ENCODE results near the gene HLA-B. TPM values are rescaled to one million over a fixed set of nuclear protein-coding genes. Genes with fewer than 3 reads are reported as not detected.

The HLA-B gene
- total and polyA plus RNA-seq, 4 donors: 668 to 3,772 (median 1,436) TPM

- Histone ChIP-seq H3K4me1 (ENCODE audit: control insufficient read depth in 5 of 5, insufficient read depth in 5 of 5, low read length in 5 of 5) (peaks cover 0 to 5% (median 0%) of the 10 kb centered on the region in 5 donors), H3K4me3 (no peak overlapping the region), H3K9ac (ENCODE audit: insufficient read depth in 1 of 2, low read length in 2 of 2) (no peak overlapping the region), H3K27me3 (ENCODE audit: control insufficient read depth in 3 of 3, insufficient read depth in 3 of 3, low read length in 2 of 3) (peaks cover 0 to 33% (median 19%) of the 10 kb centered on the region in 3 donors), H3K9me3 (ENCODE audit: control insufficient read depth in 4 of 4, insufficient read depth in 3 of 4, low read length in 3 of 4) (no peaks in the 10 kb centered on the region), H3K36me3 (ENCODE audit: control insufficient read depth in 4 of 4, insufficient read depth in 4 of 4, low read length in 4 of 4) (no peaks in the 10 kb centered on the region), H3K27ac (ENCODE audit: low read depth in 1 of 2, low read length in 1 of 2) (no peak overlapping the region)
- ATAC-seq (ENCODE audit: insufficient read depth, low FRiP score) (no peak), DNase-seq (no peak)
- 73 to 89% methylated on average over 5 of the region's 5 CpGs for WGBS, 2 donors
- no peak for TF ChIP-seq CTCF (IDR thresholded peaks at IDR 0.05; ENCODE audit: control extremely low read depth, extremely low read depth)
Measured at GRCh38 chr6:31365864-31366263, 8.9 kb upstream of the HLA-B start.

- no peak overlapping the region for H3K4me3 ChIP-seq
Measured at GRCh38 chr6:31363811-31364210, 6.8 kb upstream of the HLA-B start.

GRCh38 chr6:31362751-31363150, 5.8 kb upstream of the HLA-B start:
- H3K9me3 ChIP-seq (ENCODE audit: control insufficient read depth in 4 of 4, insufficient read depth in 3 of 4, low read length in 3 of 4): no peaks in the 10 kb centered on the region
- no peaks in the 10 kb centered on the region for H3K36me3 ChIP-seq (ENCODE audit: control insufficient read depth in 4 of 4, insufficient read depth in 4 of 4, low read length in 4 of 4)
- no peak overlapping the region for H3K27ac ChIP-seq (ENCODE audit: low read depth in 1 of 2, low read length in 1 of 2)
- DNase-seq: no peak
- no peak overlapping the region for H3K4me3 ChIP-seq
- ATAC-seq (ENCODE audit: insufficient read depth, low FRiP score): no peak
- peaks cover 0 to 5% (median 0%) of the 10 kb centered on the region in 5 donors for H3K4me1 ChIP-seq (ENCODE audit: control insufficient read depth in 5 of 5, insufficient read depth in 5 of 5, low read length in 5 of 5)
- H3K27me3 ChIP-seq (ENCODE audit: control insufficient read depth in 3 of 3, insufficient read depth in 3 of 3, low read length in 2 of 3): peaks cover 0 to 47% (median 27%) of the 10 kb centered on the region in 3 donors
- no peak overlapping the region for H3K9ac ChIP-seq (ENCODE audit: insufficient read depth in 1 of 2, low read length in 2 of 2)
- TF ChIP-seq CTCF (IDR thresholded peaks at IDR 0.05; ENCODE audit: control extremely low read depth, extremely low read depth): no peak
- 37 to 56% methylated on average over 5 of the region's 5 CpGs for WGBS, 2 donors

More at GRCh38 chr6:31363811-31364210, 6.8 kb upstream of the HLA-B start:
- Histone ChIP-seq H3K27ac (ENCODE audit: low read depth in 1 of 2, low read length in 1 of 2) (no peak overlapping the region), H3K9ac (ENCODE audit: insufficient read depth in 1 of 2, low read length in 2 of 2) (no peak overlapping the region), H3K36me3 (ENCODE audit: control insufficient read depth in 4 of 4, insufficient read depth in 4 of 4, low read length in 4 of 4) (no peaks in the 10 kb centered on the region), H3K9me3 (ENCODE audit: control insufficient read depth in 4 of 4, insufficient read depth in 3 of 4, low read length in 3 of 4) (no peaks in the 10 kb centered on the region), H3K4me1 (ENCODE audit: control insufficient read depth in 5 of 5, insufficient read depth in 5 of 5, low read length in 5 of 5) (peaks cover 0 to 5% (median 0%) of the 10 kb centered on the region in 5 donors), H3K27me3 (ENCODE audit: control insufficient read depth in 3 of 3, insufficient read depth in 3 of 3, low read length in 2 of 3) (peaks cover 0 to 40% (median 27%) of the 10 kb centered on the region in 3 donors)
- ATAC-seq (ENCODE audit: insufficient read depth, low FRiP score) (no peak), DNase-seq (no peak)
- no peak for TF ChIP-seq CTCF (IDR thresholded peaks at IDR 0.05; ENCODE audit: control extremely low read depth, extremely low read depth)

- Histone ChIP-seq H3K27me3 (ENCODE audit: control insufficient read depth in 3 of 3, insufficient read depth in 3 of 3, low read length in 2 of 3) (peaks cover 0 to 48% (median 16%) of the 10 kb centered on the region in 3 donors), H3K4me3 (no peak overlapping the region), H3K27ac (ENCODE audit: low read depth in 1 of 2, low read length in 1 of 2) (no peak overlapping the region), H3K4me1 (ENCODE audit: control insufficient read depth in 5 of 5, insufficient read depth in 5 of 5, low read length in 5 of 5) (peaks cover 0 to 5% (median 0%) of the 10 kb centered on the region in 5 donors), H3K36me3 (ENCODE audit: control insufficient read depth in 4 of 4, insufficient read depth in 4 of 4, low read length in 4 of 4) (peaks cover 0 to 13% (median 2%) of the 10 kb centered on the region in 4 donors), H3K9me3 (ENCODE audit: control insufficient read depth in 4 of 4, insufficient read depth in 3 of 4, low read length in 3 of 4) (no peaks in the 10 kb centered on the region), H3K9ac (ENCODE audit: insufficient read depth in 1 of 2, low read length in 2 of 2) (no peak overlapping the region)
- TF ChIP-seq CTCF (IDR thresholded peaks at IDR 0.05; ENCODE audit: control extremely low read depth, extremely low read depth): no peak
- no peak for DNase-seq
- ATAC-seq (ENCODE audit: insufficient read depth, low FRiP score): no peak
- WGBS, 2 donors: 77 to 90% methylated on average over 1 of the region's 1 CpG
Measured at GRCh38 chr6:31359581-31359980, 2.6 kb upstream of the HLA-B start.
